SK-N-SH (cell line): ENCODE measurements around the gene NR3C1. TPM values are rescaled to one million over a fixed set of nuclear protein-coding genes. Genes with fewer than 3 reads are reported as not detected.

Experiments
- CTCF ChIA-PET: fragments of 300-600, 350-600 bp; formaldehyde crosslinking; extraction: SDS; loops from one replicate; lab custom pipeline; 2021; lab: Yijun Ruan, JAX
- POLR2A ChIA-PET: fragments of 350-600 bp; sonication (Branson Sonifier 250); formaldehyde crosslinking; extraction: SDS; loops from one replicate; lab custom pipeline; 2020; ENCODE audit warnings: antibody characterized with exemption, inconsistent platforms; lab: Yijun Ruan, JAX
- DNase-seq: peaks from one replicate; pipeline ENCODE4 v3.0.0; 2012
- H2AFZ ChIP-seq: fragments of 200-600 bp; sonication (generic); 2 replicates; pipeline ENCODE4 v1.8.1; 2016; ENCODE audit warnings: antibody characterized with exemption, mild to moderate bottlenecking, low read depth
- H3F3A ChIP-seq: fragments of 200-600 bp; sonication (generic); replicated peaks from 2 replicates; pipeline ENCODE3; 2016; ENCODE audit warnings: antibody characterized with exemption, mild to moderate bottlenecking; ENCODE audit not compliant: insufficient read depth
- H3K27ac ChIP-seq, 2 experiments: fragments of 200-500 bp in 1 of 2; fragments of 200-600 bp in 1 of 2; sonication (Bioruptor generic) in 1 of 2; sonication (generic), shearing (Covaris generic) in 1 of 2; 2 replicates each; pipeline versions ENCODE4 v1.5.1 to v1.6.1; 2014 to 2016; ENCODE audit warnings: low read depth in 2 of 2, inconsistent platforms in 1 of 2, low read length in 1 of 2, mild to moderate bottlenecking in 1 of 2, mixed read lengths in 1 of 2
- H3K27me3 ChIP-seq: fragments of 200-600 bp; sonication (generic), shearing (Covaris generic); 2 replicates; pipeline ENCODE4 v1.6.1; 2016; ENCODE audit warnings: mixed run types; ENCODE audit not compliant: insufficient read depth
- H3K36me3 ChIP-seq, 2 experiments: fragments of 200-500 bp in 1 of 2; fragments of 200-600 bp in 1 of 2; sonication (Bioruptor generic) in 1 of 2; sonication (generic) in 1 of 2; replicated peaks in 1 of 2; 2 replicates each; pipeline versions ENCODE3 to v1.5.1; 2014 to 2016; ENCODE audit warnings: low read length in 1 of 2, mild to moderate bottlenecking in 1 of 2; ENCODE audit not compliant: insufficient read depth in 2 of 2, control insufficient read depth in 1 of 2
- H3K4me1 ChIP-seq, 2 experiments: fragments of 200-500 bp in 1 of 2; fragments of 200-600 bp in 1 of 2; sonication (Bioruptor generic) in 1 of 2; sonication (generic), shearing (Covaris generic) in 1 of 2; 2 replicates each; pipeline versions ENCODE4 v1.5.1 to v1.6.1; 2014 to 2016; ENCODE audit warnings: low read depth in 1 of 2, low read length in 1 of 2, mixed run types in 1 of 2; ENCODE audit not compliant: insufficient read depth in 2 of 2, control insufficient read depth in 1 of 2
- H3K4me2 ChIP-seq: fragments of 200-600 bp; sonication (generic), shearing (Covaris generic); 2 replicates; pipeline ENCODE4 v1.6.1; 2017; ENCODE audit warnings: mixed run types
- H3K4me3 ChIP-seq, 2 experiments: fragments of 200-500 bp in 1 of 2; fragments of 200-600 bp in 1 of 2; sonication (Bioruptor generic) in 1 of 2; sonication (generic), shearing (Covaris generic) in 1 of 2; 2 replicates each; pipeline versions ENCODE4 v1.5.1 to v1.8.1; 2014 to 2016; ENCODE audit warnings: low read depth in 2 of 2, inconsistent platforms in 1 of 2, low read length in 1 of 2, mild to moderate bottlenecking in 1 of 2, mixed read lengths in 1 of 2, moderate library complexity in 1 of 2
- H3K79me2 ChIP-seq: fragments of 200-600 bp; sonication (generic); 2 replicates; pipeline ENCODE4 v1.8.1; 2017; ENCODE audit warnings: mild to moderate bottlenecking; ENCODE audit not compliant: insufficient read depth
- H3K9ac ChIP-seq: fragments of 200-600 bp; sonication (generic); 2 replicates; pipeline ENCODE4 v1.6.1; 2017; ENCODE audit warnings: mixed run types
- H3K9me2 ChIP-seq: fragments of 200-600 bp; sonication (generic); 2 replicates; pipeline ENCODE4 v1.6.1; 2017; ENCODE audit warnings: mixed run types
- H3K9me3 ChIP-seq: fragments of 200-600 bp; sonication (generic); 2 replicates; pipeline ENCODE4 v1.6.1; 2017; ENCODE audit warnings: mixed run types, mild to moderate bottlenecking, moderate library complexity
- H4K20me1 ChIP-seq: fragments of 200-600 bp; sonication (generic); 2 replicates; pipeline ENCODE4 v1.6.1; 2017; ENCODE audit warnings: mild to moderate bottlenecking, mixed run types; ENCODE audit not compliant: insufficient read depth
- CHD2 ChIP-seq: fragments of 150-350 bp; IDR thresholded peaks from 2 replicates; pipeline ENCODE4 v1.6.1; 2018; ENCODE audit warnings: low read length; ENCODE audit not compliant: partially characterized antibody
- FOXM1 ChIP-seq: IDR thresholded peaks from 2 replicates; pipeline ENCODE4 v1.4.0; 2012; ENCODE audit warnings: low read depth, mild to moderate bottlenecking
- GATA2 ChIP-seq: sonication (generic); formaldehyde crosslinking; IDR thresholded peaks from 2 replicates; pipeline ENCODE4 v1.5.0; 2020; ENCODE audit warnings: mild to moderate bottlenecking, missing genetic modification reagents
- POLR2AphosphoS5 ChIP-seq: IDR thresholded peaks from 2 replicates; pipeline ENCODE4 v1.6.1; 2012; ENCODE audit warnings: low read depth, low read length
- RCOR1 ChIP-seq: fragments of 150-350 bp; IDR thresholded peaks from 2 replicates; pipeline ENCODE4 v1.6.1; 2017; ENCODE audit warnings: antibody characterized with exemption, low read length
- RXRA ChIP-seq: IDR thresholded peaks from 2 replicates; pipeline ENCODE4 v1.4.0; 2012; ENCODE audit warnings: low read depth, mild to moderate bottlenecking, borderline replicate concordance
- SIN3A ChIP-seq: IDR thresholded peaks from 2 replicates; pipeline ENCODE4 v1.6.1; 2012; ENCODE audit warnings: low read depth, mild to moderate bottlenecking, low read length, moderate library complexity, borderline replicate concordance
- WGBS: methylation state at CpG from one replicate; pipeline ENCODE4 v1.1.6; 2017; ENCODE audit warnings: low lambda C conversion rate; 5-methylcytosine and 5-hydroxymethylcytosine counted together
- polyA plus RNA-seq, 3 experiments: library from polyadenylated mRNA; depleted of rRNA; stranded (reverse); fragments of >200 nt; gene quantifications; 2 replicates each; pipeline ENCODE4 v1.2.3, GENCODE V29; 2012
- TF ChIP-seq, protein P1 (sequence below): fragments of 150-350 bp; IDR thresholded peaks from 2 replicates; pipeline ENCODE4 v1.6.1; 2016; ENCODE audit warnings: mild to moderate bottlenecking, low read depth, low read length
- TF ChIP-seq, protein P2 (sequence below): IDR thresholded peaks from 2 replicates; pipeline ENCODE4 v1.4.0; 2012; ENCODE audit warnings: low read depth
- TF ChIP-seq, protein P3 (sequence below): IDR thresholded peaks from 2 replicates; pipeline ENCODE4 v1.6.1; 2012; ENCODE audit warnings: mild to moderate bottlenecking, low read depth, low read length, moderate library complexity
- TF ChIP-seq, protein P4 (sequence below): IDR thresholded peaks from 2 replicates; pipeline ENCODE4 v1.4.0; 2012; ENCODE audit warnings: low read depth, borderline replicate concordance

Gene NR3C1
- polyA plus RNA-seq, 1 of the 3 experiments (the other 2 are of a cell fraction) = 7.1 TPM

DNA sequence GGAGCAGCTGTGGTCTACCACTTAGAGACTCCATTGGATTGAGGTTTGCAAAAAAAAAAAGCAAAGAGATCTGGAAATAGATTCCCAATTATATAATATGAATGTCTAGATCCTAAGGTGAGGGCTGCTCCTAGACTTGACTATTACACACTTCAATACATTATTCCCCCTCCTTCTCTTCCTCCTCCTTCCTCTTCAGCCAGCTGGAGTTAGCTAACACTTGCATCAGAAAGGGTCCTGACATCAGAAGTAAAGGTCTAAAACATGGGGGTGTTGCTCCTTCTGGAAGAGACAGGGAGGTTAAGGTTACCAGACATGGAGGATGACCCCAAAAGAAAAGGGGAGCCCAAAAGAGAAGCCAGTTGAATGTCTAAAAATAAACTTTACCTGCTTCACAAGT, 12.9 kb upstream of the NR3C1 start:
- CTCF ChIA-PET = no interaction called here
- no peak overlapping the region for H2AFZ ChIP-seq
- TF ChIP-seq, protein P1, sequence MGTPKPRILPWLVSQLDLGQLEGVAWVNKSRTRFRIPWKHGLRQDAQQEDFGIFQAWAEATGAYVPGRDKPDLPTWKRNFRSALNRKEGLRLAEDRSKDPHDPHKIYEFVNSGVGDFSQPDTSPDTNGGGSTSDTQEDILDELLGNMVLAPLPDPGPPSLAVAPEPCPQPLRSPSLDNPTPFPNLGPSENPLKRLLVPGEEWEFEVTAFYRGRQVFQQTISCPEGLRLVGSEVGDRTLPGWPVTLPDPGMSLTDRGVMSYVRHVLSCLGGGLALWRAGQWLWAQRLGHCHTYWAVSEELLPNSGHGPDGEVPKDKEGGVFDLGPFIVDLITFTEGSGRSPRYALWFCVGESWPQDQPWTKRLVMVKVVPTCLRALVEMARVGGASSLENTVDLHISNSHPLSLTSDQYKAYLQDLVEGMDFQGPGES = no peak
- TF ChIP-seq GATA2 (no peak), RCOR1 (no peak), CHD2 (no peak), FOXM1 (no peak), RXRA (no peak)
- TF ChIP-seq, protein P2, sequence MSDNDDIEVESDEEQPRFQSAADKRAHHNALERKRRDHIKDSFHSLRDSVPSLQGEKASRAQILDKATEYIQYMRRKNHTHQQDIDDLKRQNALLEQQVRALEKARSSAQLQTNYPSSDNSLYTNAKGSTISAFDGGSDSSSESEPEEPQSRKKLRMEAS = no peak
- H3F3A ChIP-seq = no peaks in the 10 kb centered on the region
- no peak overlapping the region for H3K4me3 ChIP-seq
- H3K9me2 ChIP-seq = no peaks in the 10 kb centered on the region
- no peaks in the 10 kb centered on the region for H4K20me1 ChIP-seq
- no peaks in the 10 kb centered on the region for H3K36me3 ChIP-seq
- no peaks in the 10 kb centered on the region for H3K27me3 ChIP-seq
- H3K4me2 ChIP-seq = no peak overlapping the region
- DNase-seq = no peak
- H3K79me2 ChIP-seq = no peaks in the 10 kb centered on the region
- POLR2A ChIA-PET = no interaction called here
- no peak overlapping the region for H3K9ac ChIP-seq
- H3K9me3 ChIP-seq = no peaks in the 10 kb centered on the region
- H3K27ac ChIP-seq = no peak overlapping the region
- H3K4me1 ChIP-seq = peaks cover 0 to 8% of the 10 kb centered on the region in 2 experiments; a peak in 1 of 4 replicates

DNA sequence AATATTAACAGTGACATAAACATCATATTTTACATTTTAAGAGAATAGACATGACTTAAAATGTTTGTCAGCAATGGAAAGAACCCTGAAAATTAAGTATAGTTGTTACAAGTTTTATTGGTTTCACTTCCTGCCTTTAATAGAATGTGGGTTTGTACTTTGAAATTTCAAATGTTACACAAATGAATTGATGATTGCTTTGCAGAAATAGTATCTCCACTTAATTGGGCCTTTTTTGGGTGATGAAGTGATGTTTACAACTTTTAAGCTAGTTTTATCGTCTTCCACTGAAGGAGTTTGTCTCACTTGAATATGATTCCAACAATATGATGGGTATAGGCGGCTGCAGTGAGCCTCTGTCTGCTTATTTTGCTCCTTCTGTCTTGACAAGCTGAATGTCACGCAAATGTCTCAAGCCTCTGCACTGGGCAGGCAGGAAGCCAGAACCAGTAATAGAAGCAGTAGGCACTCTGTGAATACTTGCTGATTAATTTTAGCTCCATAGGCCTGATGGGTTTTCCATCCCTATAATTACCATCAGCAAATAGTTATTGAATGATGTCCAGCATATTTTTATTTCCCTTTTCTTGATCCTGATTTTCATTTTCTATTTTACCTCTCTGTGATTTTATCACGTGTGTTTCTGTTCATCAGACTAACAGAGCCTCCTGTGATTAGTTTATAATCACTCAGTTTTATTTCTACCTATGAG, 10.6 kb upstream of the NR3C1 start:
- Histone ChIP-seq H3K27ac (no peak overlapping the region), H4K20me1 (no peaks in the 10 kb centered on the region), H3K9me3 (no peaks in the 10 kb centered on the region), H3K9me2 (no peaks in the 10 kb centered on the region), H3K79me2 (no peaks in the 10 kb centered on the region), H3F3A (no peaks in the 10 kb centered on the region), H3K4me1 (peaks cover 0 to 8% of the 10 kb centered on the region in 2 experiments; a peak in 1 of 4 replicates), H2AFZ (no peak overlapping the region), H3K27me3 (no peaks in the 10 kb centered on the region), H3K9ac (no peak overlapping the region), H3K36me3 (no peaks in the 10 kb centered on the region), H3K4me3 (no peak overlapping the region), H3K4me2 (no peak overlapping the region)
- DNase-seq = no peak
- ChIA-PET POLR2A (no interaction called here), CTCF (interaction anchor here (0.6 to 1.4 kb wide), 3 partner anchors 9 to 547 kb away, joined by 3 to 6 read pairs (median 3); no protein-coding TSS in a partner anchor)
- 94% methylated on average over 4 of the region's 4 CpGs for WGBS
- no peak for TF ChIP-seq CHD2
- no peak for TF ChIP-seq GATA2
- no peak for TF ChIP-seq SIN3A
- TF ChIP-seq POLR2AphosphoS5 = no peak
- TF ChIP-seq, protein P3, sequence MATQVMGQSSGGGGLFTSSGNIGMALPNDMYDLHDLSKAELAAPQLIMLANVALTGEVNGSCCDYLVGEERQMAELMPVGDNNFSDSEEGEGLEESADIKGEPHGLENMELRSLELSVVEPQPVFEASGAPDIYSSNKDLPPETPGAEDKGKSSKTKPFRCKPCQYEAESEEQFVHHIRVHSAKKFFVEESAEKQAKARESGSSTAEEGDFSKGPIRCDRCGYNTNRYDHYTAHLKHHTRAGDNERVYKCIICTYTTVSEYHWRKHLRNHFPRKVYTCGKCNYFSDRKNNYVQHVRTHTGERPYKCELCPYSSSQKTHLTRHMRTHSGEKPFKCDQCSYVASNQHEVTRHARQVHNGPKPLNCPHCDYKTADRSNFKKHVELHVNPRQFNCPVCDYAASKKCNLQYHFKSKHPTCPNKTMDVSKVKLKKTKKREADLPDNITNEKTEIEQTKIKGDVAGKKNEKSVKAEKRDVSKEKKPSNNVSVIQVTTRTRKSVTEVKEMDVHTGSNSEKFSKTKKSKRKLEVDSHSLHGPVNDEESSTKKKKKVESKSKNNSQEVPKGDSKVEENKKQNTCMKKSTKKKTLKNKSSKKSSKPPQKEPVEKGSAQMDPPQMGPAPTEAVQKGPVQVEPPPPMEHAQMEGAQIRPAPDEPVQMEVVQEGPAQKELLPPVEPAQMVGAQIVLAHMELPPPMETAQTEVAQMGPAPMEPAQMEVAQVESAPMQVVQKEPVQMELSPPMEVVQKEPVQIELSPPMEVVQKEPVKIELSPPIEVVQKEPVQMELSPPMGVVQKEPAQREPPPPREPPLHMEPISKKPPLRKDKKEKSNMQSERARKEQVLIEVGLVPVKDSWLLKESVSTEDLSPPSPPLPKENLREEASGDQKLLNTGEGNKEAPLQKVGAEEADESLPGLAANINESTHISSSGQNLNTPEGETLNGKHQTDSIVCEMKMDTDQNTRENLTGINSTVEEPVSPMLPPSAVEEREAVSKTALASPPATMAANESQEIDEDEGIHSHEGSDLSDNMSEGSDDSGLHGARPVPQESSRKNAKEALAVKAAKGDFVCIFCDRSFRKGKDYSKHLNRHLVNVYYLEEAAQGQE = no peak
- TF ChIP-seq, protein P4, sequence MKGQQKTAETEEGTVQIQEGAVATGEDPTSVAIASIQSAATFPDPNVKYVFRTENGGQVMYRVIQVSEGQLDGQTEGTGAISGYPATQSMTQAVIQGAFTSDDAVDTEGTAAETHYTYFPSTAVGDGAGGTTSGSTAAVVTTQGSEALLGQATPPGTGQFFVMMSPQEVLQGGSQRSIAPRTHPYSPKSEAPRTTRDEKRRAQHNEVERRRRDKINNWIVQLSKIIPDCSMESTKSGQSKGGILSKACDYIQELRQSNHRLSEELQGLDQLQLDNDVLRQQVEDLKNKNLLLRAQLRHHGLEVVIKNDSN = no peak
